ENCODE results near the gene MOB3A. TPM values are rescaled to one million over a fixed set of nuclear protein-coding genes. Genes with fewer than 3 reads are reported as not detected.

The MOB3A gene
- total and polyA plus RNA-seq, 9 of the 15 experiments (the other 6 are each of a cell fraction or from before 2014, with no cell fraction given), result 1.1 to 24.1 (median 6.0) TPM

DNA sequence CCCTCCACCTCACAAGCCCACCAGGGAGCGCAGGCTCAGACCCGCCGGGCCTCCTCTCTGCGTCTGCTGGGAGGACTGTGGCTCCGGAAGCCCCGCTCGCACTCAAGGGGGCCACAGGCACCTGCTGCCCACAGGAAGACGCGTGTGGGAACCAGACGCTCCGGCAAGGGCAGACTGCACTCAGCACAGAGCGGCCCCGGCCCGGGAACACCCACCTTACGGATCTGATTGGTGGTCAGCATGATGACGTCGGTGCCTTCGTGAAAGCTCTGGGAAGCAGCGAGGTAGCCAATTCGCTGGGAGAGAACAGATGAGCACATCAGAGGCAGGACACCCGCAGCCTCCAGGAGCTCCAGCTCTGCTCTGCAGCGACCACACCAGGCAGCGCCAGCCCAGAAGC lies 40.7 kb upstream of the MOB3A start:
- H3K27me3 ChIP-seq (ENCODE audit: control insufficient read depth in 2 of 2, insufficient read depth in 2 of 2, low read length in 2 of 2), result no peaks in the 10 kb centered on the region
- no peak overlapping the region for H3K4me2 ChIP-seq (ENCODE audit: insufficient read depth, low read length)
- no peaks in the 10 kb centered on the region for H3K9me3 ChIP-seq (replicated peaks; ENCODE audit: control insufficient read depth, insufficient read depth, low read depth, low read length)
- in situ Hi-C loops (cut with MboI), result no loop called here
- H3K27ac ChIP-seq (ENCODE audit: extremely low read depth, low read depth, low read length), result no peak overlapping the region
- no peak overlapping the region; a peak in 1 of 4 replicates for H3K9ac ChIP-seq (ENCODE audit: insufficient read depth in 1 of 2, low read depth in 2 of 2, low read length in 2 of 2)
- H4K20me1 ChIP-seq (replicated peaks; ENCODE audit: control insufficient read depth, insufficient read depth, low read length), result no peaks in the 10 kb centered on the region
- no peaks in the 10 kb centered on the region for H3K9me1 ChIP-seq (ENCODE audit: control insufficient read depth, insufficient read depth, low read length)
- POLR2A ChIA-PET, result interaction anchor here (0.7 kb wide), 1 partner anchor 935 kb away, joined by 3 read pairs; no protein-coding TSS in a partner anchor
- H2AFZ ChIP-seq (ENCODE audit: low read depth, low read length), result no peak overlapping the region
- no TSS peak for BruUV-seq (replicated peaks)
- H3K36me3 ChIP-seq (ENCODE audit: control insufficient read depth, insufficient read depth, low read length), result peaks cover 75% of the 10 kb centered on the region; the same call in 2 of the 3 replicates
- peak; percentile 18; the same call in 1 of the 2 replicates for TF ChIP-seq POLR2G (IDR thresholded peaks at IDR 0.05; ENCODE audit: low read depth, low read length)
- no peak for TF ChIP-seq ZNF699 (CRISPR knock-in tag; IDR thresholded peaks at IDR 0.05; ENCODE audit: insufficient replicate concordance)
- 97% methylated on average over 16 of the region's 23 CpGs for WGBS (ENCODE audit: insufficient coverage, low coverage, missing lambda C conversion rate)
- FAIRE-seq (no peak), ATAC-seq (no peak), DNase-seq (ENCODE audit: extremely low read depth in 1 of 4, low spot score in 3 of 4) (no peak)
- peaks cover 0 to 25% of the 10 kb centered on the region in 2 experiments; a peak in 2 of 5 replicates for H3K4me1 ChIP-seq (replicated peaks in 1 of 2; ENCODE audit: control insufficient read depth in 2 of 2, insufficient read depth in 2 of 2, low read length in 2 of 2)
- peaks cover 24% of the 10 kb centered on the region for H3K79me2 ChIP-seq (ENCODE audit: control insufficient read depth, insufficient read depth, low read length)
- intact Hi-C loops (cut with micrococcal nuclease), result no loop called here
- H3K4me3 ChIP-seq, result no peak overlapping the region
- CTCF ChIA-PET (ENCODE audit: low intra/inter-chr PET ratio), result no interaction called here

- no peaks in the 10 kb centered on the region for H3K9me3 ChIP-seq (replicated peaks; ENCODE audit: control insufficient read depth, insufficient read depth, low read depth, low read length)
- no peak overlapping the region for H2AFZ ChIP-seq (ENCODE audit: low read depth, low read length)
- FAIRE-seq (no peak), ATAC-seq (no peak), DNase-seq (ENCODE audit: extremely low read depth in 1 of 4, low spot score in 3 of 4) (peak in 1 of 4 experiments; percentile 41)
- H4K20me1 ChIP-seq (replicated peaks; ENCODE audit: control insufficient read depth, insufficient read depth, low read length), result no peaks in the 10 kb centered on the region
- H3K79me2 ChIP-seq (ENCODE audit: control insufficient read depth, insufficient read depth, low read length), result peaks cover 15% of the 10 kb centered on the region
- WGBS (ENCODE audit: insufficient coverage, low coverage, missing lambda C conversion rate), result 98% methylated on average over 19 of the region's 50 CpGs
- peaks cover 0 to 25% of the 10 kb centered on the region in 2 experiments; a peak in 2 of 5 replicates for H3K4me1 ChIP-seq (replicated peaks in 1 of 2; ENCODE audit: control insufficient read depth in 2 of 2, insufficient read depth in 2 of 2, low read length in 2 of 2)
- in situ Hi-C loops (cut with MboI), result no loop called here
- H3K27me3 ChIP-seq (ENCODE audit: control insufficient read depth in 2 of 2, insufficient read depth in 2 of 2, low read length in 2 of 2), result no peaks in the 10 kb centered on the region
- CTCF ChIA-PET (ENCODE audit: low intra/inter-chr PET ratio), result no interaction called here
- no peak overlapping the region for H3K27ac ChIP-seq (ENCODE audit: extremely low read depth, low read depth, low read length)
- H3K9me1 ChIP-seq (ENCODE audit: control insufficient read depth, insufficient read depth, low read length), result no peaks in the 10 kb centered on the region
- peaks cover 77% of the 10 kb centered on the region; the same call in 2 of the 3 replicates for H3K36me3 ChIP-seq (ENCODE audit: control insufficient read depth, insufficient read depth, low read length)
- POLR2A ChIA-PET, result no interaction called here
- no peak overlapping the region for H3K4me2 ChIP-seq (ENCODE audit: insufficient read depth, low read length)
- intact Hi-C loops (cut with micrococcal nuclease), result no loop called here
- no peak overlapping the region for H3K4me3 ChIP-seq
- BruUV-seq (replicated peaks), result no TSS peak
- H3K9ac ChIP-seq (ENCODE audit: insufficient read depth in 1 of 2, low read depth in 2 of 2, low read length in 2 of 2), result no peak overlapping the region
- TF ChIP-seq, protein P1, sequence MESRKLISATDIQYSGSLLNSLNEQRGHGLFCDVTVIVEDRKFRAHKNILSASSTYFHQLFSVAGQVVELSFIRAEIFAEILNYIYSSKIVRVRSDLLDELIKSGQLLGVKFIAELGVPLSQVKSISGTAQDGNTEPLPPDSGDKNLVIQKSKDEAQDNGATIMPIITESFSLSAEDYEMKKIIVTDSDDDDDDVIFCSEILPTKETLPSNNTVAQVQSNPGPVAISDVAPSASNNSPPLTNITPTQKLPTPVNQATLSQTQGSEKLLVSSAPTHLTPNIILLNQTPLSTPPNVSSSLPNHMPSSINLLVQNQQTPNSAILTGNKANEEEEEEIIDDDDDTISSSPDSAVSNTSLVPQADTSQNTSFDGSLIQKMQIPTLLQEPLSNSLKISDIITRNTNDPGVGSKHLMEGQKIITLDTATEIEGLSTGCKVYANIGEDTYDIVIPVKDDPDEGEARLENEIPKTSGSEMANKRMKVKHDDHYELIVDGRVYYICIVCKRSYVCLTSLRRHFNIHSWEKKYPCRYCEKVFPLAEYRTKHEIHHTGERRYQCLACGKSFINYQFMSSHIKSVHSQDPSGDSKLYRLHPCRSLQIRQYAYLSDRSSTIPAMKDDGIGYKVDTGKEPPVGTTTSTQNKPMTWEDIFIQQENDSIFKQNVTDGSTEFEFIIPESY (CRISPR knock-in tag; IDR thresholded peaks at IDR 0.05), result peak; percentile 58; the same call in 1 of the 2 replicates
- TF ChIP-seq RBFOX2 (IDR thresholded peaks at IDR 0.05; ENCODE audit: low read depth, low read length) (peak; percentile 15; the same call in 1 of the 2 replicates), ZBED1 (IDR thresholded peaks at IDR 0.05) (no peak), POLR2G (IDR thresholded peaks at IDR 0.05; ENCODE audit: low read depth, low read length) (peak; percentile 6; the same call in 1 of the 2 replicates)
- TF ChIP-seq, protein P2, sequence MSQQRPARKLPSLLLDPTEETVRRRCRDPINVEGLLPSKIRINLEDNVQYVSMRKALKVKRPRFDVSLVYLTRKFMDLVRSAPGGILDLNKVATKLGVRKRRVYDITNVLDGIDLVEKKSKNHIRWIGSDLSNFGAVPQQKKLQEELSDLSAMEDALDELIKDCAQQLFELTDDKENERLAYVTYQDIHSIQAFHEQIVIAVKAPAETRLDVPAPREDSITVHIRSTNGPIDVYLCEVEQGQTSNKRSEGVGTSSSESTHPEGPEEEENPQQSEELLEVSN (IDR thresholded peaks at IDR 0.05; ENCODE audit: borderline replicate concordance in 1 of 2, extremely low read depth in 1 of 2, insufficient read depth in 1 of 2, insufficient read length in 1 of 2, low read depth in 1 of 2, low read length in 1 of 2, poor library complexity in 1 of 2, severe bottlenecking in 1 of 2), result peak in 1 of 2 experiments; percentile 24
These were observed 39.6 kb upstream of the MOB3A start for GRCh38 chr19:2135474-2136402.

Measured in K562 (cell line).